HG03039 (cell line): Measurements from ENCODE around the gene SSTR4.

Source experiments
- ATAC-seq: cut with Tn5 transposase; IDR thresholded peaks from one replicate; pipeline ENCODE4 v1.9.1; 2021; ENCODE audit warnings: mild to moderate bottlenecking, moderate library complexity; ENCODE audit not compliant: unreplicated experiment

SSTR4 gene

GRCh38 chr20:23039136-23039875 is 4.2 kb downstream of the SSTR4 start:
- no peak for ATAC-seq

DNA sequence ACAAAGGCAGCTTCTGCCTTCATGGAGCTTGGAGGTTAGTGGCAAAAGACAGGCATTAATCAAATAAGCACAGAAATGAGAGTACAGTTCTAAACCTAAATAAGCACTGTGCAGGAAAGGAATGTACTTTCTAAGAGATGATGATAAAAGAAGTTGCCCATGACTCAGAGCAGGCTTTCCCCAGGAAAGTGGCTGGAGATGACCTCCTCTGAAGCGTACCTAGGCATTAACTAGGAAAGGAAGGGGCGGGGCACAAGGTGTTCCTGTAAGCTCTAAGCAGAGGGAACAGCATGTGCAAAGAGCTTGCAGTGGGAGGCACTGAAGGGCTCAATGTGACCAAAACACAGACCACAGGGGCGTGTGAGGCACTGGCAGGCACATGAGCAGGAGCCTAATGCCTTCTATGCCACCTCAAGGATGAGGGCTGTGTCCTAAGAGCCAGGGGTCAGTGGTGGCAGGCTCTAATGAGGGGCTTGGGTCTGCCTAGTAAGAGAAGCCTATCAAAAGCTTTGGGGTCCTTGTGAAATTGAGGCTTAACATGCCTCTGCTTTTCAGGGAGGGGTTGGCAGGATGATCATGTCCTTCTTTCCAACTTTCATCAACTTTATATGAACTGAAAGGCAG is 4.9 kb downstream of the SSTR4 start:
- no peak for ATAC-seq

GRCh38 chr20:23042270-23042669 is 7.2 kb downstream of the SSTR4 start:
- no peak for ATAC-seq

DNA sequence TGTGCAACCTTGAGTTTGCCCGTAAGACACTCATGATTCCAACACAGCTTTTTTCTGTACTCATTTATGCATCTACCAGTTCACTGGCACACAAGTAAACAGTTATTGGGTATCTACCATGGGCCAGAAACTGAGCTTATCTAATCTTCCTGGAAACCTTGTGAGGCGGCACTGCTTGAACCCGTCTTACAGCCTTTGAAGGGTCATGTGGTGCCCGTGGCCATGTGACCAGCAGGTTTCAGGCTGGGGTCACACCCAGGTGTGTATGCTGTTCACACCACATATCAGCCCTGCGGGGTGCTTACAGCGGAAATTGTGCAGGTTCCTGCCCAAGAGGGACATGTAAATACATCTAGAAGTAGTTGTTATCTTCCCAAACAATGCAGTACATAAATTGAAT is 8.3 kb downstream of the SSTR4 start:
- no peak for ATAC-seq

DNA sequence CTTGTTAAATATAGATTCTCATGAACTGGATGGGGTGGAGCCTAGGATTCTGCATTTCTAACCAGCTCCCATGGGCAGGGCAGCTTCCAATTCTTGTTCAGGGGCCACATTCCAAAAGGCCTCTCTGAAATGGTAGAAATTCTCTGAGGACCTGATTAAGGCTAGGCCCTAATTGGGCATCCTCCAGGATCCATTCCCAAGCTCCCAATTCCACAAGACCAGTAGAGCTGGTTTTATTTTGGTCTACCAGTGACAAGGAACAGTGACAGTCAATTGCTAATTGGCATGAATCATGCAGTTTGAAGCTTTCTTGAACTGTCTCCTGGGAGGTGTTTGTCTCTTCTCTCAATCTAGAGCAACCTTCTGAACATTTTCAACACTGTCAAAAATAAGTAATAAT is 11.3 kb downstream of the SSTR4 start:
- ATAC-seq, result no peak

DNA sequence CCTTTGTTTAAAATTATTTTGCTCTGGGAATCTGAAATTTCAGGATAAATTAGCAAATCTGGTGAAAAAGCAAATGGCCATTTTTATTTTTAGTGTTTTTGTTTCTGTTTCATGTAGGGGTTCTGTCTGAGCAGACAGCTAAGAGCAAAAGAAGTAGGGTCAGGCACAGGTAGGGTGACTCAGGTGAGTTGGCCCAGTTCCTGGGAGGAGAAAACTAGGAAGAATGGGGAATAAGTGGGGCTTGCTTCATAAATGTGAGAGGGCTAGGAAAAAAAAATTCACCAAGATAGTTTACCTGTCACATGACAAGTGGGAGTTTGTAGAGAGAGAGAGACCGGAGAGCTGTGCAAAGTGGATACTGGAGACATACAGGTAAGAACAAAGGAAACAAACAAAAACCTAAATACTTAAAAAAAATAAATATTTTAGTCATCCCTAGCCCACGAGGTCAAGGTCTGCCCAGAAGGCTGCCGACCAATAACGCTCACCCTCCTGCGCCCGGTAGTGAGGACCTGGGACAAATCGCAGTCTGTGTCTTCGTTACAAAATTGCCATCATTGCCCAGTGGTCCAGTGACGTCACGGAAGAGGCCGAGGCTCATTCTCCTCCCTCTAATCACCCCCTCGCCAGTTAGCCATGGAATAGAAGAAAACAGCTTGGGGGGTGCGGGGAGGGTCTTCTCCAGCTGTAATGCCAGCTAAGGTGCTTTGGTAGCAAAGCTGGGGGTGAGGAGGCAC is 12.1 kb downstream of the SSTR4 start:
- no peak for ATAC-seq

GRCh38 chr20:23047738-23048214 is 12.7 kb downstream of the SSTR4 start:
- no peak for ATAC-seq

GRCh38 chr20:23048283-23049200 is 13.4 kb downstream of the SSTR4 start:
- no peak for ATAC-seq

DNA sequence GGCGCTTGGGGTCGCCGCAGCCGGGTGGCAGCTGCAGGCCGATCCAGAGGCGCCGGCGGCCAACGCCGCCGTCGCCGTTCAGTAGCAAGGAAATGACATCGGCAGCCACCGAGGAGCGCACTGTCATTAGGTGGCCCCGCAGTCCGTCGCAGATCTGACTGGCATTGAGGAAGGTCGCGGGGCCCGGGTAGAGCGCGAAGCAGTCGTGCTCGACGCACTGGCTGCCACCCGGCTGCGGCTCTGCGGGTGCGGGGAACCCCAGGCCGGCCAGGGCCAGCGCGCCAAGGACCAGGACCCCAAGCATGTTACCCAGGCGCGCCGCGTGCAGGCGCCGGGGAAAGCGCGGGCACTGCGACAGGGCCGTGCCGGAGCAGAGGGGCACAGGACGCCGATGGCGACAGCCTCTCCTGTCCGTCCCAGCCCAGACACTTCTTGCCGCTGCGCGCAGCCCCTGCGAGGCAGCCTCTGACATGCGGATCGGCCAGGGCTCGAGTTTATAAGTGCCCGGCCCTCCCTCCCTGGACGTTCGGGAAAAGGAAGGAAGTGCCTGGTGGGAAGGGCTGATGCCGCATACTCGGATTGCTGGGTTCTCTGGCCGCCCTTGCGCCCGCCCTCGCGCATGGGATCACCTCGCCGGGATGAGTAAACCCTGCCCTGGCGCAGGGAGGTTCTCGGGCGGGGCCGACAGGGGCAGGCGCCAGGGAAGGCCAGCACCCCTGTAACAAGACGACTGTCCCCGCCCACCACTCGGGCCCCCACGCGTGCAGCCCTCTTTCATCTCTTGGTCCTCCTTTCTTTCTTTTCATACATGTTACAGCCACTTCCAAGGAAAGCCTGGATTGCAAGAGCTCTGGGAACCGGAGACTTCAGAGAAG is 14.3 kb downstream of the SSTR4 start, which contains the start of gene THBD:
TSS of gene THBD (minus strand) at position 472 of the 875 bp plus-strand sequence. CDS start at position 304, 168 bp downstream.
- no peak for ATAC-seq

- no peak for ATAC-seq
Measured at GRCh38 chr20:23050076-23050838, 15.1 kb downstream of the SSTR4 start.

DNA sequence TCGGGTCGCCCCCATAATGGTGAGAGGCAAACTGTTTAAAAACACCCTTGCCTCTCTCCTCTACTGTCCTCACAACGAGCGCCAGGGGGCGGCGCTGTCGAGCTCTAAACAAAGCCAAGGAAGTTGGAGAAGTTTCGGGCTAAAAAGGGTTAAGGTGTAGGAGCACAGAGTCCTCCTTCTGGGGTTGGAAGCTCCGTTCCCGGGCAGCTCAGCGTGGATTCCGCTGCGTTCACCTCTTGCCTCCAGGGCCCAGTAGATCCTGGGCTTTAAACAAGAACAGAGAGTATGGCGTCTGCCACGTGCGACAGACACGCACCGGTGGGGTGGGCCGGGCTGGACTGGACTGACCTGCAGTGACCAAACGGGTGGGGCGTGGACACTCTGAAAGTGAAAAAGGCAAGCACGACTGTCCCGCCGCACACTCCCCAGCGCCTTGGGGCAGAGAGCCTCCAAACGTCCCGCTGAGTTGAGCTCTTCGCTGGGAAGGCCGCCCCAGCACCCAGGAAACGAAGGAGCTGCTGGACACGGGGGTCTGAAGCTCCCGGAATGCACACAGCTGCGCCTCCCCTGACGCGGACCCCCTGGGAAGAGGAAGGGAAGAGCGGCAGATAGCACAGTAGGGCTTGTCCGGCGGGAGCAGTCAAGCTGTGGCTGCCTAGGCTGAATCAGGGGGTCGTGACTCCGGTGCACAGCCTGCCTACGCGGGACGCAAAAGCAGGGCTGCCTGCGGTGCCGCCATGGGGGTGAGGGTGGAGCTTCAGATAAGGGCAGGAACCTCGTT is 15.9 kb downstream of the SSTR4 start:
- no peak for ATAC-seq

DNA sequence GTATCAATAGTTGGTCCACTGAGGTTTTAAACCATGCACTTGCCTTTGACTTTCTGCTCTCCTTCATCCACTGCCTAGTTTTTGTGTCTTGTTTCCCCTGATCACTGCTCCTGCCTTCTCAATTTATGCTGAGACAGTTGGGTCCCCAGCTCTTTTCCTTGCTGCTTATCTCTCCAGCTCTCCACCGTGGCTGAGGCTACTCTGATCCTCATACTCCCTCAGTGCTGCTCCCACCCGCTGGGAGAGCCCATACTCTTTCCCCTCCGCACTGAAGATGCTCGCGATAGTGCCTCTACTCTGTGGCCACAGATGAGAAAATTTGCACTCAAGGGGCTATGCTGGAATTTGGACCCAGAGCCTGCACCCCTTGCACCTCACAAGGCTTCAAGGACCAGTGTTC is 17.8 kb downstream of the SSTR4 start:
- ATAC-seq, result no peak

DNA sequence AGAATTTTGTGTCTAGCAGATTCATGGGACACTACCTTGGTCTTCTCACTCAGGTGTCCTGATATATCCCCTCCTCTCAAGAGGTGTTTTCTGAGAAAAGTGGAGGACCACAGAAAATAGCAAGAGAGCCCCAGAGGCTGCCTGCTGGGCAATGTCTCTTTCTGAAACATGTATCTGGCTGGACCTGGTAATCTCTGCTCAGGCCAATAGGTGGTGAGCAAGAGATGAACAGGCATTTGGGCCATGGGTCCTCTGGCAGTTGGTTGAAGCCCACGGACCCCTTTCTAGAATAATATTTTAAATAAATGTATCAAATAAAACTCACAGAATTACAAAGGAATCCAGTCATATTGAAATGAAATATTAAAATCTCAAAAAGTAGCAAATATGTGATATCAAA is 23.1 kb downstream of the SSTR4 start:
- ATAC-seq, result no peak

DNA sequence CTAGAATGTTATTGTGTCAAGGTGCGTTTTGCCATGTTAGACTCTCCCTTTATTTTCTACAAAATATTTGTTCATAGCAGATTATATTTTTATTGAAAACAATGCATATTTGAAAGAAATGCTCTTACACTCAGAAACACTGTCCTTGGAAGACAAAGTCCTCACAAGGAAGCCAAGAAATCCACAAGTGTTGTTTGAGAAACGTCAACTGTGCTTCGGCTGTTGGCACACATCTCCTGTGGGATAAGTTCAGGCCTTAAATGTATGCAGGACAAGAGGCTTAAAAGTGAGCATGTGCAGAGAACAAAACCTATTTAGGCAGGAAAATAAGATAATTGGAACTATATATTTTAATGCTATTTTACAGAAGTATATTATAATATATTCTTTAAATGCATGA is 23.9 kb downstream of the SSTR4 start:
- no peak for ATAC-seq

DNA sequence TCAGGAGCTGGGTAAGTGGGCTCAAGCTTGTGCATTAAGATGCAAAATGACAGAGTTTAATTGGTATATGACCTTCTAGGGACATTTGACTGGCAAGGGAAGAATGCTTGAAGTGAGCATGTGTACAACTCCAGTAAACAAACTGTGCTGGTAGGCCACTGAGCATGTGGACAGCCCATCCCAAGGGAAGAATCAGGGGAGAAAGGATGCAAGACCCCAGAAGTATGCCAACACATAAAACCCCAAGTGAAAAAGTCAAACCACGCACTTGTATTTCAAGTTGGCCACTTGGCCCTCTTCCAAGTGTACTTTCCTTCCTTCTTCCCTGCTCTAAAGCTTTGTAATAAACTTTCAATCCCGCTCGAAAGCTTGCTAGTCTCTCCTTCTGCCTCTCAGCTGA is 24.7 kb downstream of the SSTR4 start:
- ATAC-seq, result no peak

GRCh38 chr20:23060629-23061028 is 25.5 kb downstream of the SSTR4 start:
- no peak for ATAC-seq

- no peak for ATAC-seq
Measured at GRCh38 chr20:23061262-23061661, 26.1 kb downstream of the SSTR4 start.
